Tibial nerve (tissue), 4 donors: ENCODE results near the gene APP. TPM values are rescaled to one million over a fixed set of nuclear protein-coding genes. Genes with fewer than 3 reads are reported as not detected.

Experiments used
- DNase-seq, 2 donors: peaks; one replicate each; pipeline ENCODE4 v3.0.0-alpha.2; 2019; ENCODE audit warnings: low spot score in 2 of 2
- H3K27ac ChIP-seq, 4 donors: fragments of 200-600 bp; sonication (generic) in 3 of 4; one replicate each; pipeline ENCODE4 v1.5.1; 2017 to 2019; ENCODE audit warnings: mild to moderate bottlenecking in 1 of 4
- H3K27me3 ChIP-seq, 2 donors: fragments of 200-600 bp; sonication (generic) in 1 of 2; one replicate each; pipeline versions ENCODE4 v1.5.1 to v1.6.0; 2017 to 2019
- H3K36me3 ChIP-seq, 3 donors: fragments of 200-600 bp; sonication (generic); one replicate each; pipeline ENCODE4 v1.5.1; 2018 to 2019
- H3K4me1 ChIP-seq, 4 donors: fragments of 200-600 bp; sonication (generic) in 3 of 4; one replicate each; pipeline ENCODE4 v1.5.1; 2017 to 2019
- H3K4me3 ChIP-seq, 4 donors: fragments of 200-600 bp; sonication (generic) in 3 of 4; one replicate each; pipeline ENCODE4 v1.5.1; 2017 to 2019; ENCODE audit warnings: mild to moderate bottlenecking in 1 of 4, moderate library complexity in 1 of 4
- H3K9me3 ChIP-seq, 4 donors: fragments of 200-600 bp; sonication (generic) in 3 of 4; one replicate each; pipeline ENCODE4 v1.5.1; 2017 to 2019
- CTCF ChIP-seq, 5 experiments: fragments of 200-600 bp in 3 of 5; fragments of 450-650 bp in 2 of 5; sonication (generic) in 3 of 5; IDR thresholded peaks; one replicate each; pipeline ENCODE4 v1.5.1; 2016 to 2019; ENCODE audit warnings: antibody characterized with exemption in 5 of 5, mild to moderate bottlenecking in 3 of 5, moderate library complexity in 2 of 5
- EP300 ChIP-seq, 2 donors: sonication (generic); formaldehyde crosslinking; IDR thresholded peaks; one replicate each; pipeline ENCODE4 v1.6.1; 2017; ENCODE audit warnings: antibody characterized with exemption in 2 of 2, mild to moderate bottlenecking in 1 of 2
- POLR2A ChIP-seq, 2 donors: fragments of 450-650 bp; IDR thresholded peaks; one replicate each; pipeline ENCODE4 v1.6.1; 2017; ENCODE audit warnings: antibody characterized with exemption in 2 of 2, mild to moderate bottlenecking in 2 of 2, moderate library complexity in 2 of 2
- WGBS, 2 donors: methylation state at CpG; one replicate each; pipeline ENCODE4 v1.1.5; 2018; 5-methylcytosine and 5-hydroxymethylcytosine counted together
- total RNA-seq, 4 donors: library from RNA; depleted of rRNA; stranded (reverse); fragments of >200 nt; gene quantifications; one replicate each; pipeline ENCODE4 v1.1.0, GENCODE V29; 2016

Gene APP
- total RNA-seq, 4 donors from 2014 or later, result 271 to 327 (median 293) TPM

- 55 to 66% methylated on average over 2 of the region's 2 CpGs for WGBS, 2 donors
- H3K9me3 ChIP-seq, result no peaks in the 10 kb centered on the region
- no peak for TF ChIP-seq POLR2A (IDR thresholded peaks at IDR 0.05)
- TF ChIP-seq EP300 (IDR thresholded peaks at IDR 0.05), result no peak
- TF ChIP-seq CTCF (IDR thresholded peaks at IDR 0.05), result no peak
- peaks cover 0 to 37% (median 4%) of the 10 kb centered on the region in 4 donors for H3K4me1 ChIP-seq
- peaks cover 0 to 6% (median 0%) of the 10 kb centered on the region in 3 donors for H3K36me3 ChIP-seq
- no peak overlapping the region for H3K4me3 ChIP-seq
- H3K27ac ChIP-seq, result peak overlapping the region in 1 of 4 donors; percentile 12
- H3K27me3 ChIP-seq, result no peaks in the 10 kb centered on the region
- no peak for DNase-seq
Observed at GRCh38 chr21:26100573-26100972, 70.0 kb downstream of the APP start.

- TF ChIP-seq EP300 (IDR thresholded peaks at IDR 0.05) (no peak), CTCF (IDR thresholded peaks at IDR 0.05) (no peak), POLR2A (IDR thresholded peaks at IDR 0.05) (no peak)
- no peak for DNase-seq
- H3K27ac ChIP-seq, result peak overlapping the region in 2 of 4 donors; percentile 12 to 53
- H3K36me3 ChIP-seq, result peaks cover 0 to 6% (median 0%) of the 10 kb centered on the region in 3 donors
- H3K9me3 ChIP-seq, result no peaks in the 10 kb centered on the region
- WGBS, 2 donors, result 26 to 29% methylated on average over 7 of the region's 7 CpGs
- H3K4me1 ChIP-seq, result peaks cover 0 to 42% (median 4%) of the 10 kb centered on the region in 4 donors
- H3K4me3 ChIP-seq, result peak overlapping the region in 1 of 4 donors; percentile 11
- no peaks in the 10 kb centered on the region for H3K27me3 ChIP-seq
Observed at GRCh38 chr21:26099610-26100219, 70.9 kb downstream of the APP start.

- H3K4me1 ChIP-seq, result peaks cover 0 to 42% (median 4%) of the 10 kb centered on the region in 4 donors
- no peaks in the 10 kb centered on the region for H3K9me3 ChIP-seq
- H3K27me3 ChIP-seq, result no peaks in the 10 kb centered on the region
- peak overlapping the region in 2 of 4 donors; percentile 12 to 53 for H3K27ac ChIP-seq
- no peak for DNase-seq
- peaks cover 0 to 5% (median 0%) of the 10 kb centered on the region in 3 donors for H3K36me3 ChIP-seq
- 56 to 62% methylated on average over 4 of the region's 4 CpGs for WGBS, 2 donors
- TF ChIP-seq CTCF (IDR thresholded peaks at IDR 0.05), result no peak
- no peak overlapping the region for H3K4me3 ChIP-seq
Observed at GRCh38 chr21:26098772-26099397, 71.7 kb downstream of the APP start.

- H3K4me1 ChIP-seq, result peaks cover 0 to 42% (median 6%) of the 10 kb centered on the region in 4 donors
- 96 to 97% methylated on average over 4 of the region's 4 CpGs for WGBS, 2 donors
- no peaks in the 10 kb centered on the region for H3K9me3 ChIP-seq
- no peak overlapping the region for H3K4me3 ChIP-seq
- H3K27ac ChIP-seq, result no peak overlapping the region
- DNase-seq, result no peak
- no peaks in the 10 kb centered on the region for H3K36me3 ChIP-seq
- H3K27me3 ChIP-seq, result no peaks in the 10 kb centered on the region
- TF ChIP-seq CTCF (IDR thresholded peaks at IDR 0.05), result no peak
- no peak for TF ChIP-seq EP300 (IDR thresholded peaks at IDR 0.05)
- TF ChIP-seq POLR2A (IDR thresholded peaks at IDR 0.05), result no peak
Observed at GRCh38 chr21:26097475-26097874, 73.1 kb downstream of the APP start.
